HG03571 (cell line): Measurements from ENCODE around the gene PDXP.
"Not testable (repeated sequence)": the region's sequence is repeated elsewhere in the genome, so short reads cannot be mapped to it uniquely, and the experiment has no call there.

Experiments
- ATAC-seq: cut with Tn5 transposase; IDR thresholded peaks from one replicate; pipeline ENCODE4 v1.9.1; 2021; ENCODE audit not compliant: unreplicated experiment

PDXP gene

DNA sequence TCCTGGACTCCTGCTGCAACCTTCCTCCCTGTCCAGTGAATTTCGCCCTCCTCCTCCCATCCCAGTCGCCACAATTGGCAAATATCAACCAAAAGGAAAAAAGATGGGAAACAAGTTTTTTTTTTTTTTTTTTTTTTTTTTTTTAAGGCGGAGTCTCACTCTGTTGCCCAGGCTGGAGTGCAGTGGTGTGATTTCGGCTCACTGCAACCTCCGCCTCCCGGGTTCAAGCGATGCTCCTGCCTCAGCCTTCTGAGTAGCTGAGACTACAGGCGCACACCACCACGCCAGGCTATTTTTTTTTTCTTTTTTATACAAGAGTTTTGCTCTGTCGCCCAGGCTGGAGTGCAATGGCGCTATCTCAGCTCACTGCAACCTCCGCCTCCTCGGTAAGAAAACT is 37.7 kb downstream of the PDXP start:
- not testable (repeated sequence) for ATAC-seq

GRCh38 chr22:37696657-37697537 is 38.4 kb downstream of the PDXP start, which contains the start of gene TRIOBP:
Gene TRIOBP (plus strand): TSS chr22:37697048. CDS start chr22:37701366, 4,318 bp downstream.
- ATAC-seq = peak; percentile 57

DNA sequence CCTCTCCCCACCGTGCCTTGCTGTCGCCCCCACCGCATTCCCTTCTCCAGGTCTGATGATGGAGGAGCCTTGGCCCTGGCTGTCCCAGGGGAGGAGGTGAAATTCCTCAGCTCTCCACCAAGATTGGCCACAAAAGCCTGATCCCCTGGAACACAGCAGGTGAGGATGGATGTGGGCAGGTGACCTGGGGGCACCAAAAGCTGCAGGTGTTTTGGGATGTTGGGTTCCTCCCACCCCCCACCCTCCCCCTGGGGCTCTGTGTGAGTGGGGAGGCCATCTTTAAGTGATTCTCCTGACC is 39.0 kb downstream of the PDXP start:
- ATAC-seq = no peak

GRCh38 chr22:37701141-37701786 is 42.7 kb downstream of the PDXP start:
- no peak for ATAC-seq

DNA sequence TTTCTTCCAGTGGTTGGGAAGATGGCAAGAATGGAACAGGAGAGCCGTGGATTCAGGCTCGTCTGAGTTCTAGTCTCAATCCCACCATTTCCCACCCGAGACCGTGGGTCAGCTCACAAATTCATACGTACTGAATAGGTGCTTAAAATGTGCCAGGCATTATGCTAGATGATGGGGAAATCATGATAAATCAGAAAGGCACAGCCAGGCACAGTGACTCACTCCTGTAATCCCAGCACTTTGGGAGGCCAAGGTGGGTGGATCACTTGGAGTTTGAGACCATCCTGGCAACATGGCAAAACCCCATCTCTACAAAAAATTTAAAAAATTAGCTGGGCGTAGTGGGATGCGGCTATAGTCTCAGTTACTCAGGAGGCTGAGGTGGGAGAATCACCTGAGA is 45.4 kb downstream of the PDXP start:
- no peak for ATAC-seq

GRCh38 chr22:37704645-37705044 is 46.1 kb downstream of the PDXP start:
- no peak for ATAC-seq

GRCh38 chr22:37705205-37705604 is 46.7 kb downstream of the PDXP start:
- ATAC-seq = no peak

DNA sequence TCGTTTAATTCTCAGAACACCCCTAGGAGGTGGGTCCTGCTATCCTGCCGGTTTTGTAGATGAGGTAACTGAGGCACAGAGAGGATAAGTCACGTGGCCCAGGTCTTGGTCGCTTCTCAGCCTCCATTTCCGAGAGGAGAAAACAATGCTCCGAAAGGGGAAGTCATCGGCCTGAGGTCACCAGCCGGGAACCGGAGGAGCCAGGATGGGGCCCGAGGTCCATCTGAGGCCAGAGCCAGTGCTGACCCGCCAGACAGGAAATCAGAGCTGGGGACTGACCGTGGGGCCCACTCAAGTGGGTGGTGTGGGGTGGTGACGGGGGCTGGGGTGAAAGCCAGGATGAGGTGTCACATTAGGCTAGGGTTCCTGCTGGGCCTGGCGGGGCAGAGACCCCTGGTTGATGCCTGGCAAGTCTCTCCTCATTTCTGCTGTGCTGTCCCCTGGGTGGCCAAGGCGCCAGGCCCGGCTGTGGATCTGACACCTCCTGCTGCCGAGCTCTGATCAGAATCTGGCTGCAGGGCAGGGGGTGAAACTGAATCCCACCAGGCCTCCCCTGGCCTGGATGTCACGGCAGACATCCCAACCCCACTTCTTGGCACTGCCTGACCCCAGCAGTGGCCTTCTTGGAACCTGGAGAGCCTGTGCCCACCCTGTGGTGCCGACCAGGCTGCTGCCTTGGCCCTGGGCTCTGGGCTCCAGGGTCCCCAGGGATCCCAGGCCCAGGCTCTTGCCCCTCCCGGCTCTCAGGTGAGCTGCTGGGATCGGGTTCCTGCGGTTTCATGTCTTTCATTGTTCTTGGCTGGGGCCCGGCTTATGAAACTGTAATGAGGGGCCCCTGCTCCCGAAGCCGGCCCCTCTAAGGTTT is 50.3 kb downstream of the PDXP start:
- no peak for ATAC-seq

- ATAC-seq = no peak
Observed at GRCh38 chr22:37709445-37709765, 50.9 kb downstream of the PDXP start.

GRCh38 chr22:37710675-37711074 is 52.2 kb downstream of the PDXP start:
- no peak for ATAC-seq

- no peak for ATAC-seq
Observed at GRCh38 chr22:37711490-37711889, 53.0 kb downstream of the PDXP start.

DNA sequence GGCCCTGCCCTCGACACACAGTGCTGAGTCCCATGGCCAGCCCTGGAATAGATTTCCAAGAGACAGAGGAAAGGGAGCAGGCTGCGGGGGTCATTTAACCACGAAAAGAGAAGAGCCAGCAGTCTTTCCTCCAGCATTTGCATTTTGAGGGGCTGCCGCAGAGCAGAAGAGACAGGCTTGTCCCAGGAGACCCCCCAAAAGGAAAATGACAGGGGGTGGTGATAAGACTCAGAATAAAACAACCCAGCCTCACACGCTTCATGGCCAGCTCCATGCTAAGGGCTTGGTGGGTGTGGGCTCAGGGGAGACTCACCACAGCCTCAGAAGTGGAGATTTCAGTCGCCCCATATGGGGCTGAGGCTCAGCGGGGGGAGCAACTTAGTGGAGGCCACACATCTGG is 55.2 kb downstream of the PDXP start:
- no peak for ATAC-seq

- ATAC-seq = no peak
Observed at GRCh38 chr22:37714634-37715033, 56.1 kb downstream of the PDXP start.

- no peak for ATAC-seq
Observed at GRCh38 chr22:37715760-37716159, 57.2 kb downstream of the PDXP start.
